PC-3 (cell line): Measurements from ENCODE around the gene TMEM14C.

ENCODE experiments used
- CTCF ChIP-seq: fragments of 300-600 bp; sonication (generic); conservative IDR thresholded peaks from 2 replicates; pipeline ENCODE4 v1.5.1; 2017; ENCODE audit warnings: antibody characterized with exemption, low read depth, mild to moderate bottlenecking, low read length
- EZH2 ChIP-seq: fragments of 300-600 bp; sonication (generic); IDR thresholded peaks from one replicate; pipeline ENCODE4 v1.6.1; 2017; ENCODE audit warnings: antibody characterized with exemption, mild to moderate bottlenecking, low read length; ENCODE audit not compliant: unreplicated experiment
- EZH2phosphoT487 ChIP-seq: fragments of 300-600 bp; sonication (generic); IDR thresholded peaks from 2 replicates; pipeline ENCODE4 v1.6.1; 2018; ENCODE audit warnings: mild to moderate bottlenecking, antibody characterized with exemption, low read length, borderline replicate concordance

GRCh38 chr6:10676403-10676802, 46.5 kb upstream of the TMEM14C start:
- TF ChIP-seq CTCF (no peak), EZH2phosphoT487 (no peak), EZH2 (no peak)
